ENCODE results near the gene TRIM42.

The TRIM42 gene

DNA sequence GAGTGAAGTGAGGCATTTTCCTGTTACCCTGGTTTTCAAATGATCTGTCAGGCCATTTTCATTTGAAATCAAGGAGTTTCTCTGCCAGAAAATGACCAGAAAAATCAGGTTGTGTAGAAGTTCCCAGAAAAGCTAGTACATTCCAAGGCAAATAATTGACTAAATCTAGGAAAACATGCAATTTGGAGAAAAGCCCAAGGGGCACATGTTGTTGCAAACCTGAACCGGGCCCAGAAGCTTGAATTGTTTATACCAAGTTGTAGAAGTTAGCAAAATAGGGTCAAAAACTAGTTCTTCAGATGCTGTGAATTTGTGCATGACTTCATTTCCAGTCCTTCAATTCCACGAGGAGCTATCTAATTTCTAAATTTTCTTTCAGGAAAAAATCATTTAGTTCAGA is 31.0 kb downstream of the TRIM42 start:
- DNase-seq (ENCODE audit: extremely low read depth, low read depth): no peak
- TF ChIP-seq, protein P1, sequence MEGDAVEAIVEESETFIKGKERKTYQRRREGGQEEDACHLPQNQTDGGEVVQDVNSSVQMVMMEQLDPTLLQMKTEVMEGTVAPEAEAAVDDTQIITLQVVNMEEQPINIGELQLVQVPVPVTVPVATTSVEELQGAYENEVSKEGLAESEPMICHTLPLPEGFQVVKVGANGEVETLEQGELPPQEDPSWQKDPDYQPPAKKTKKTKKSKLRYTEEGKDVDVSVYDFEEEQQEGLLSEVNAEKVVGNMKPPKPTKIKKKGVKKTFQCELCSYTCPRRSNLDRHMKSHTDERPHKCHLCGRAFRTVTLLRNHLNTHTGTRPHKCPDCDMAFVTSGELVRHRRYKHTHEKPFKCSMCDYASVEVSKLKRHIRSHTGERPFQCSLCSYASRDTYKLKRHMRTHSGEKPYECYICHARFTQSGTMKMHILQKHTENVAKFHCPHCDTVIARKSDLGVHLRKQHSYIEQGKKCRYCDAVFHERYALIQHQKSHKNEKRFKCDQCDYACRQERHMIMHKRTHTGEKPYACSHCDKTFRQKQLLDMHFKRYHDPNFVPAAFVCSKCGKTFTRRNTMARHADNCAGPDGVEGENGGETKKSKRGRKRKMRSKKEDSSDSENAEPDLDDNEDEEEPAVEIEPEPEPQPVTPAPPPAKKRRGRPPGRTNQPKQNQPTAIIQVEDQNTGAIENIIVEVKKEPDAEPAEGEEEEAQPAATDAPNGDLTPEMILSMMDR (IDR thresholded peaks at IDR 0.05; ENCODE audit: low read depth, low read length): no peak

DNA sequence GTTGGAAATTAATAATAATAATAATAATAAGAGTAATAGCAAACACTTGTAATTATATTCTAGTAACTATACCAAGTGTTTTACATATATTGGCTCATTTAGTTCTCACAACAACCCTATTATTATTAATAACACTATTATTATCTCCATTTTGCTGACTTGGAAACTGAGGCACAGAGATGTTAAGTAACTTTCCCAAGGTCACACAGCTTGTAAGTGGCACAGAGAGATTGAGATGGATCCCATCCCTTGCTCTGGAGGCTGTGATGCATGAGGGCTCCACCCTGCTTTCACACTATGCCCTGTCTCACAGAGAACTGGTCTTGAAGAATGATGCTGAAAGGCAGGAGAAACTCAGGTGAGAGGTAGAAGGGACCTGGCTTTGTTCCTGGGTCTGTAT is 31.9 kb downstream of the TRIM42 start:
- TF ChIP-seq, protein P1 (IDR thresholded peaks at IDR 0.05; ENCODE audit: low read depth, low read length): no peak
- no peak for DNase-seq (ENCODE audit: extremely low read depth, low read depth)

DNA sequence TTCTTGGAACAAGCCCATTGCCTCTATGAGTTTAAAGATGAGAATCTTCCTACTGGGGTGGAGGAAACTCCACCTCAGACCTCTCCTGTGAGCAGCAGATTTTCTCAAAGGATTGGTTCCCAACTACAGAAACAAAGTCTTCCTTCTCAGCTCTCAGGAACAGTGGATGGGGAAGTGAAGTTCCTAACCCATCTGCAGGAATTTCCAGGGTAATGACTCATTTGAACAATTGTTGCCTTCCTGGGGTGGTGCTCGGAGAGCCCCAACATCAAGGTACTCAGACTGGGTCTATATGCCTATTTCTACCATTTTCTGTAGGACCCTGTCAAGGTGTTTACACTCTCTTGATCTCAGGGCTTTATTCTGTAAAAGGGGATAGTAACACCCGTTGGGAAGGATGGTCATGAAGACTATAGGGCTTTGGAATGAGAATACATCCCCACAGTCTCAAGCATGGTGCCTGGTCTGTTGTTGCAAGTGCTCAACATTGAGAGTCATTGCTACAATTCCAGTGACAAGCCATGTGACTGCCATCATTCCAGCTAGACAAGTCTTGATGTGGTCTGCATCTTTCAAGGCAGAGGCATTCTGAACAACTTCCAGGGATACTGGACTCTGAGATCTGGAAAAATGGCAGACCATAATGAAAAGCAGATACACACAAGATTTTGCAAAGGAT is 33.0 kb downstream of the TRIM42 start:
- DNase-seq (ENCODE audit: extremely low read depth, low read depth): no peak
- TF ChIP-seq, protein P1 (IDR thresholded peaks at IDR 0.05; ENCODE audit: low read depth, low read length): no peak

DNA sequence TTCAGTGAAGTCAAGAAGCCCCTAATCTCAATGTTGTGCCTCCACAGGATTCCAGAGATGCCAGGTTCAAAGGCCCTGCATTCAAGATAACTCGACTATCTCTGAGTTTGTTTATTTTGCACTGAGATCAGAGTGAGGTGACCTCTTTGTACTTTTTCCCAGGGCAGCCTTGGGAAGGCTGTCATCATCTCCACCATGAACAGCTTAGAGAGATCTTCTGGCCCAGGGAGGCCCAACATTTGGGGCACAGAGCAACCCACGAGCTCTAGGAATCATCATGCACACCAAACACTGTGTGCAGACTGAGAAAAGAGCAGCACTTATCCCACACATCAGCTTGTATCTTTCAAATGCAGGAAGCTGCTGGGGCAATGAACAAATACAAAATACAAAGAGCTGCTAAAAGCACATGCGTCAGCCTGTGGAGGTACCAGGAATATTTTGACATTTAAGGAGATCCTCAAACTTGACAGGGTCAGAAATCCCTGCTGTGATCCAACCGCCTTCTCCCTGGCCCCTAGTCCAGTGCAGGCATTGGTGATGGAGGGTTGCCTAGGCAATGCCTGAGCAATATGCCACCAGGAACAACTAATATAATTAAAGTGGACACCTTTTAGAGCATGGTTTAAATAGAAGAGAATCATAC is 33.6 kb downstream of the TRIM42 start:
- TF ChIP-seq, protein P1 (IDR thresholded peaks at IDR 0.05; ENCODE audit: low read depth, low read length): no peak
- DNase-seq (ENCODE audit: extremely low read depth, low read depth): no peak

DNA sequence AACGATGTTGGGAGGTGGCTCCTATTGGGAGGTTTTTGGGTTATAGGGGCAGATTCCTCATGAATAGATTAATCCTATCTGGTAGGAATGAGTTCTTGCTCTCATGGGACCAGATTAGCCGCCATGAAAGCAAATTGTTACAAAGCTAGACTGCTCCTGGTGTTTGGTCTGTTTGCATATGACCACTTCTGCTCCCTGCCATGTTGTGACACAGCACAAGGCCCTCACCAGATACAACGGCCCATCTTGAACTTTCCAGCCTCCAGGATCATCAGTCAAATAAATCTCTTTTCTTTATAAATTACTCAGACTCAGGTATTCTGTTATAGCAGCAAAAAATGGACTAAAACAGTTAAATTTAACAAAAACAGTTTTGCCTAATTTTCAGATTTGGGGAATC is 34.4 kb downstream of the TRIM42 start:
- TF ChIP-seq, protein P1 (IDR thresholded peaks at IDR 0.05; ENCODE audit: low read depth, low read length): no peak
- DNase-seq (ENCODE audit: extremely low read depth, low read depth): no peak

DNA sequence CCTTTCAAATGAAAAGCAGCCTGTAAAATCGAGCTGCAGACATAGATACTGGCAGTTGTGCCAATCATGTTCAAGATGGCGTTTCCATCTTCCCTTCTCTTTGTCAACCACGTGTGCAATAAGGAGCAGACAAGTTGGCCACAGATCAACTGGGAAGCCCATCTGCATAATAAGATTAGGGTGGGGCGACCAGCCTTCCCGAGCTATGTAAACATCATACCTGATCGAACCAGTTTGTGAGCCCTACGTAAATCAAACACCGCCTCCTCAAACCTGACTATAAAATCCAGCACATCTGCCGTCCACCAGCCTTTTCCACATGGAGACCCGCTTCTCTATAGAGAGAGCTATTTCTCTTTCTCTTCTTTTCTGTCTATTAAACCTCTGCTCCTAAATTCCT is 37.2 kb downstream of the TRIM42 start:
- DNase-seq (ENCODE audit: extremely low read depth, low read depth): no peak

DNA sequence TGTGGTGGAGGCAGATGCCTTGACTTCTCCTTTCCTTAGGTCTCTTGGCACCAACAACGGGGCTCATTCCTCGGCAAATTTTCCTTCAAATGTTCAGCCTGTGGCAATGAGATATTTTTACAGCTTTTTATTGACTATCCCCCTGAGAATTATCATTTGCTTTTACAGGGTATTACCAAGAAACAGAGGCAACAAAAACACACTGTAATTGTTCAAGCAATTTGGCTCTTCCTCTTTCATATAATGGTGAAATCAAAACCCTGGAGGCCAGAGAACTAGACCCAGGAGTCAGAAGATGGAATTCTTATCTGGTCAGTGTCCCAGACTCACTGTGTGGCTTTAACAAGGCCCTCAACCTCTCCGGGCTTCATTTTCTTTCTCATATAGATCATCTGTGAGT is 40.1 kb downstream of the TRIM42 start:
- DNase-seq (ENCODE audit: extremely low read depth, low read depth): no peak
- TF ChIP-seq, protein P1 (IDR thresholded peaks at IDR 0.05; ENCODE audit: low read depth, low read length): no peak

More for the DNA sequence above, 37.2 kb downstream of the TRIM42 start:
- TF ChIP-seq, protein P1 (IDR thresholded peaks at IDR 0.05; ENCODE audit: low read depth, low read length): no peak
